ENCODE measurements around the gene PACRG.

Gene PACRG

GRCh38 chr6:163254341-163254835 lies 526.6 kb downstream of the PACRG start:
- no peak for DNase-seq

- no peak for DNase-seq
Observed at GRCh38 chr6:163255265-163255664, 527.5 kb downstream of the PACRG start.

GRCh38 chr6:163259689-163260088 lies 531.9 kb downstream of the PACRG start:
- DNase-seq, result no peak

GRCh38 chr6:163260111-163260895 lies 532.5 kb downstream of the PACRG start:
- DNase-seq, result peak; percentile 23 to 58 (median 53)

- DNase-seq, result no peak
Observed at GRCh38 chr6:163260911-163261310, 533.1 kb downstream of the PACRG start.

GRCh38 chr6:163261361-163261760 lies 533.6 kb downstream of the PACRG start:
- DNase-seq, result no peak

- no peak for DNase-seq
Observed at GRCh38 chr6:163262080-163262479, 534.3 kb downstream of the PACRG start.

- DNase-seq, result peak in 1 of 4 experiments; percentile 16
Observed at GRCh38 chr6:163263196-163263595, 535.4 kb downstream of the PACRG start.

- DNase-seq, result no peak
Observed at GRCh38 chr6:163263998-163264661, 536.4 kb downstream of the PACRG start.

- DNase-seq, result no peak
Observed at GRCh38 chr6:163264662-163265035, 536.9 kb downstream of the PACRG start.

- no peak for DNase-seq
Observed at GRCh38 chr6:163281634-163282033, 553.9 kb downstream of the PACRG start.

GRCh38 chr6:163282672-163283071 lies 554.9 kb downstream of the PACRG start:
- peak in 1 of 4 experiments; percentile 23 for DNase-seq

GRCh38 chr6:163284151-163284550 lies 556.4 kb downstream of the PACRG start:
- no peak for DNase-seq

- DNase-seq, result no peak
Observed at GRCh38 chr6:163285691-163286090, 557.9 kb downstream of the PACRG start.

GRCh38 chr6:163287626-163288025 lies 559.9 kb downstream of the PACRG start:
- DNase-seq, result no peak

- DNase-seq, result no peak
Observed at GRCh38 chr6:163288066-163288465, 560.3 kb downstream of the PACRG start.

GRCh38 chr6:163288915-163289314 lies 561.1 kb downstream of the PACRG start:
- DNase-seq, result no peak

GRCh38 chr6:163289447-163289846 lies 561.7 kb downstream of the PACRG start:
- DNase-seq, result no peak

GRCh38 chr6:163290545-163291274 lies 562.9 kb downstream of the PACRG start:
- no peak for DNase-seq

GRCh38 chr6:163291622-163292021 lies 563.8 kb downstream of the PACRG start:
- DNase-seq, result no peak

- no peak for DNase-seq
Observed at GRCh38 chr6:163293286-163293685, 565.5 kb downstream of the PACRG start.

- no peak for DNase-seq
Observed at GRCh38 chr6:163294734-163295133, 567.0 kb downstream of the PACRG start.

GRCh38 chr6:163296835-163297519 lies 569.2 kb downstream of the PACRG start:
- no peak for DNase-seq
